Coronary artery (tissue), 2 donors: ENCODE results near the gene CDC26.

Source experiments
- DNase-seq: peaks from one replicate; pipeline ENCODE4 v3.0.0-alpha.2; 2017; ENCODE audit warnings: low spot score
- H3K27ac ChIP-seq, 2 donors: fragments of 200-600 bp; sonication (generic); one replicate each; pipeline ENCODE4 v1.5.1; 2016 to 2019
- H3K4me3 ChIP-seq: fragments of 200-600 bp; sonication (generic); 2 replicates; pipeline ENCODE4 v1.5.1; 2016; ENCODE audit warnings: mild to moderate bottlenecking, moderate library complexity
- TF ChIP-seq, protein P1 (sequence below): fragments of 200-600 bp; sonication (generic); IDR thresholded peaks from one replicate; pipeline ENCODE4 v1.5.1; 2019; ENCODE audit warnings: antibody characterized with exemption

Gene CDC26

DNA sequence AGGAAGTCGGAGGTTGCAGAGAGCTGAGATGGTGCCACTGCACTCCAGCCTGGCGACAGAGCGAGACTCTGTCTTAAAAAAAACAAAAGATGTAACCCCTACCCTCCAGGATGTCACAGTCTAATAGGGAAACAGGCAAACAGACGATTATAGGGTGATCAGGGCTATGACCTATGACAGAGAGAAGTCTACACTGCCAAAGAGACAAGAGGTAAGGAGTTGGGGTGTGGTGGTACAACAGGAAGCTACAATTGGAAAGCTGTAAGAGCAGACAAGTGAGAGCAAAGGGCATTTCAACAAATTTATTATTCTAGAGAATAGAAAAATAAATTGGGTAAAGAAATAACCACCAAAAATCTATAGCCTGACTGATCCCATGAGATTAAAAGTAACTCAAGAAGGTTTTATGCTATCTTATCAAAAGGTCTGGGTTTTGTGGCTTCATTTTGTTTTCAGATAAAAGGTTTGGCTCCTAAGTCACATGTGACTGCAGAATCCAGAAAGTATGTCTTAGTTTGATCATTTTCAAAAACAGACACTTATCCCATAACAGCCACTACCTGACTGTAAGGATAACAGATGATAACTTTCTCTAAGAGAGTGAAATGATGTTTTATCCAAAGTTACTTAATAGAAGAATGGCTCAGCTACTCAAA is 7.3 kb downstream of the CDC26 start:
- no peak overlapping the region for H3K27ac ChIP-seq
- no peak for DNase-seq
- TF ChIP-seq, protein P1, sequence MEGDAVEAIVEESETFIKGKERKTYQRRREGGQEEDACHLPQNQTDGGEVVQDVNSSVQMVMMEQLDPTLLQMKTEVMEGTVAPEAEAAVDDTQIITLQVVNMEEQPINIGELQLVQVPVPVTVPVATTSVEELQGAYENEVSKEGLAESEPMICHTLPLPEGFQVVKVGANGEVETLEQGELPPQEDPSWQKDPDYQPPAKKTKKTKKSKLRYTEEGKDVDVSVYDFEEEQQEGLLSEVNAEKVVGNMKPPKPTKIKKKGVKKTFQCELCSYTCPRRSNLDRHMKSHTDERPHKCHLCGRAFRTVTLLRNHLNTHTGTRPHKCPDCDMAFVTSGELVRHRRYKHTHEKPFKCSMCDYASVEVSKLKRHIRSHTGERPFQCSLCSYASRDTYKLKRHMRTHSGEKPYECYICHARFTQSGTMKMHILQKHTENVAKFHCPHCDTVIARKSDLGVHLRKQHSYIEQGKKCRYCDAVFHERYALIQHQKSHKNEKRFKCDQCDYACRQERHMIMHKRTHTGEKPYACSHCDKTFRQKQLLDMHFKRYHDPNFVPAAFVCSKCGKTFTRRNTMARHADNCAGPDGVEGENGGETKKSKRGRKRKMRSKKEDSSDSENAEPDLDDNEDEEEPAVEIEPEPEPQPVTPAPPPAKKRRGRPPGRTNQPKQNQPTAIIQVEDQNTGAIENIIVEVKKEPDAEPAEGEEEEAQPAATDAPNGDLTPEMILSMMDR = no peak
- H3K4me3 ChIP-seq = no peak overlapping the region

DNA sequence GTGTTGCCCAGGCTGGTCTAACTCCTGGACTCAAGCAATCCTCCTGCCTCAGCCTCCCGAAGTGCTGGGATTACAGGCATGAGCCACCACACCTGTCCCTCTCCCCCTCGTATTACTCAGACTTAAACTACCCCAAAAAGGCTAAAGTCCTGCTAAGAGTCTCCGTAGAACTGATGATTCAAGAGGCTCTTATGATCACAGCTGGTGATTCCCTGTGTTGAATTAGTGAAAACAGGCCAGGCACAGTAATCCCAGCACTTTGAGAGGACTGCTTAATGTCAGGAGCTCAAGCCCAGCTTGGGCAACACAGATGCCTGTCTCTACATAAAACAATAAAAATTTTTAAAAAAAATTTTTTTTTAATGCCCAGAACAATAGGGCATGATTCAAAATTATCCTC is 9.2 kb downstream of the CDC26 start:
- H3K27ac ChIP-seq = no peak overlapping the region
- DNase-seq = no peak
- TF ChIP-seq, protein P1 = no peak

DNA sequence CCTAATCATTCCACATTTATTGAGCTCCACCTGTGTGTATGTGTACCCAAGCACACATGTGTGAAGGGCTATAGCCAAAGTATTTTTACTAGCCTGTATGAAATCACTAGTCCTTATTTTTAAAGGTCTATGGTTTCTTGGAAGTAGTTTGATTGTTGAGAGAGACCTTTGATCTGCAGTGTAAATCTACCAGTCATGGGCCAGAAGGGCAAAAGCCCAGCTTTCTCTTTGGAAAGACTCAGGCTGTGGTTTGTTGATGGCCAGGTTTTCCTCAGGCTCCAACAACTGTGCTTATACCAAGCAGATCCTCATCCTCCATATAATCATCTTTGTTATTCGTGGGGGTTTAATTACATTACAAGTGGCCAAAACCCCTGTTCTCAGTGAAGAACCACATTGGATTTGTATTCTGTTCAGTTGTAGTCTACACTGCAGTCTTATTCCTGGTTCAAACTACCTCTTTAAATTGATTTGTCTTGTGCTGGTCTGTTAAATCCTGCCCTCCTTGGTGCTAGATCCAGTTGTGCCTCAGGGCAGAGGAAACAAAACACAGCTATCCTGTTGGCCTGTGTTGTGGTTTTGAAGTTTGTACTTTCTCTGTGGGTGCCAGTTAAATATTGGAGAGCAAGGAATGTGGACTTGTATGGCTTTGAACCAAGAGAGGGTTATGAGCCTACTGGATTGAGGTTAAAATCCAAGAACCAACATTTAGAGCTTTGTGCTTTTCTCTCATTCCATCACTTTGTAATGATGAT is 13.3 kb downstream of the CDC26 start:
- TF ChIP-seq, protein P1 = no peak
- H3K4me3 ChIP-seq = no peak overlapping the region
- H3K27ac ChIP-seq = no peak overlapping the region
- DNase-seq = no peak

More for the DNA sequence above, 9.2 kb downstream of the CDC26 start:
- H3K4me3 ChIP-seq = no peak overlapping the region

DNA sequence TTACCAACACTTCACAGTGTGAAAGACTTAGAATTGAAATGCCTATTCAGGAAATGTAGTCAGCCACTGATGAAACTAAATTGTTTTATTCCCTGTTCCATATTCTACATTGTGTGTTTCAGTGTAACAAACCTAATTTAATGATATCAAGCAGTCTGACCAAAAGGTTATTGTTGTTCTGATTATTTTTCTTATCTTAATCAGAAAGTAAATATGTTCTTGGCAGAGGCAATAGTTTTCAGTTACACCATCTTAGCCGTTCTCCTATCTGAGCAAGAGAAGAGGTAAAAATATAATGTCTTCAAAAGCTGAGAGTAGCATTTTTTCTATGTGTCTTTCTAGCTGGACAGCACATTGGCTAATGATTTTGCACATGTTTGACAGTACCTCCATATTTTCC is 17.1 kb downstream of the CDC26 start:
- TF ChIP-seq, protein P1 = no peak
- Histone ChIP-seq H3K4me3 (no peak overlapping the region), H3K27ac (no peak overlapping the region)
- no peak for DNase-seq

DNA sequence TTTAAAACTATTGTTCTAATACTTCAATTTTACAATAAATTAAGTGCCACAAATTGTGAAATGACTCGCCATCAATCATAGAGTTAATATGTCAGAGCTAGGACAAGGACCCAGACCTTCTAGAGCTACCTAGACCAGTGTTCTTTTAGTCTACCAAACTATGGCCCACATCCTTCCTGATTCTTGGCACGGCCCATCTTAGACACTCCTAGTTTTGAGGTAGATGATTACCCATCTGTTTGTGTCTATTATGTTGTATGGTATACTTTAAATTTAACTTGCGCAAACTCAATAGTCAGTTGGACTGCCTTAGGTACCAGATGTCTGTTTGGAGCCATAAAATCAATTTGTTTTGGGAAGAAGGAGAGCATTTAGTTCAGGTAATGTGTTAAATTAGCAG is 17.5 kb downstream of the CDC26 start:
- Histone ChIP-seq H3K4me3 (no peak overlapping the region), H3K27ac (no peak overlapping the region)
- TF ChIP-seq, protein P1 = no peak
- DNase-seq = no peak

DNA sequence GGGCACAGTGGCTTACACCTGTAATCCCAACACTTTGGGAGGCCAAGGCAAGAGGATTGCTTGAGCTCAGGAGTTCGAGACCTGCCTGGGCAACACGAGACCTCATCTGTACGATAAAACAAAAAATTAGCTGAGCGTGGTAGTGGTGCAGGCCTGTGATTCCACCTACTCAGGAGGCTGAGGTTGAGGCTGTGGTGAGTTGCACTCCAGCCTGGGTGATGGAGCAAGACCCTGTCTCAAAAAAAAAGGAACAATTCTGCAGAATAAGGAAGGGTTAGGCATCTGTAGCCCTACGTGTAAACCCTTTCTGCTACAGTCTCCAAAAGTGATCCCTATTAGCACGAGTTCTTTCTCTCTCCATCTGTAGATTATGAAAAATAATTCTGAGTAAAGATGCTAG is 19.9 kb downstream of the CDC26 start:
- no peak overlapping the region for H3K27ac ChIP-seq

More for the DNA sequence above, 19.9 kb downstream of the CDC26 start:
- H3K4me3 ChIP-seq = no peak overlapping the region
- no peak for DNase-seq
- TF ChIP-seq, protein P1 = no peak
